Stimulated activated CD8-positive, alpha-beta memory T cell treated with anti-CD3 and anti-CD28 coated beads, Interleukin-15, amount 100 ng/mL, for 1 hour (primary cell): ENCODE measurements around the gene AASDH.
A peak's percentile ranks its signal among the peaks of the same experiment; 100 is the strongest.

Experiments used
- DNase-seq: peaks from one replicate; pipeline ENCODE4 v3.0.0-alpha.2; 2020; ENCODE audit warnings: low read depth

Gene AASDH

GRCh38 chr4:56315543-56315942 is 71.7 kb downstream of the AASDH start:
- no peak for DNase-seq

GRCh38 chr4:56315041-56315440 is 72.2 kb downstream of the AASDH start:
- no peak for DNase-seq

GRCh38 chr4:56314207-56314915 is 72.9 kb downstream of the AASDH start:
- no peak for DNase-seq

GRCh38 chr4:56313132-56313531 is 74.2 kb downstream of the AASDH start:
- no peak for DNase-seq

GRCh38 chr4:56311299-56311975 is 75.9 kb downstream of the AASDH start:
- DNase-seq, result no peak

- DNase-seq, result no peak
These were observed 76.7 kb downstream of the AASDH start for GRCh38 chr4:56310401-56311125.

GRCh38 chr4:56308384-56308783 is 78.9 kb downstream of the AASDH start:
- no peak for DNase-seq

GRCh38 chr4:56307423-56307822 is 79.9 kb downstream of the AASDH start:
- DNase-seq, result no peak

GRCh38 chr4:56305390-56305789 is 81.9 kb downstream of the AASDH start:
- DNase-seq, result no peak

GRCh38 chr4:56303921-56304320 is 83.4 kb downstream of the AASDH start:
- DNase-seq, result no peak

- DNase-seq, result no peak
These were observed 84.5 kb downstream of the AASDH start for GRCh38 chr4:56302760-56303159.

- no peak for DNase-seq
These were observed 85.2 kb downstream of the AASDH start for GRCh38 chr4:56301997-56302496.

- peak; percentile 20 for DNase-seq
These were observed 85.9 kb downstream of the AASDH start for GRCh38 chr4:56301181-56301996.

- no peak for DNase-seq
These were observed 89.1 kb downstream of the AASDH start for GRCh38 chr4:56298236-56298635.

- no peak for DNase-seq
These were observed 89.5 kb downstream of the AASDH start for GRCh38 chr4:56297776-56298175.

GRCh38 chr4:56296526-56296925 is 90.8 kb downstream of the AASDH start:
- no peak for DNase-seq

GRCh38 chr4:56293121-56293520 is 94.2 kb downstream of the AASDH start:
- no peak for DNase-seq

- no peak for DNase-seq
These were observed 97.4 kb downstream of the AASDH start for GRCh38 chr4:56289934-56290333.

GRCh38 chr4:56288663-56289062 is 98.6 kb downstream of the AASDH start:
- no peak for DNase-seq
